ENCODE measurements around the gene SUN3. TPM values are rescaled to one million over a fixed set of nuclear protein-coding genes. Genes with fewer than 3 reads are reported as not detected.

The SUN3 gene
- total RNA-seq (2013; cell fraction: nucleolus; rRNA removed) = not detected in 2 replicates
- total RNA-seq (2014; rRNA removed) (not detected in 2 replicates), total RNA-seq (2014; rRNA removed; fragmentation: Illumina TruSeq; extraction: Trizol) (not detected in 2 replicates), total RNA-seq (2021) (not detected in 2 replicates), polyA plus RNA-seq (2011; rRNA removed) (not detected in 2 replicates), polyA plus RNA-seq (2014; fragmentation: Illumina TruSeq; extraction: Trizol) (not detected in 2 replicates), polyA plus RNA-seq (2014; fragmentation: Nextera tagmentation; extraction: Ambion mirVana) (under 1 TPM in 1 of 2 experiments, not detected in 1; 0.48 TPM), polyA plus RNA-seq (2014; rRNA removed) (not detected in 2 replicates), polyA plus RNA-seq (2016; fragmentation: Nextera tagmentation; extraction: Ambion mirVana) (under 1 TPM in 1 of 2 experiments, not detected in 1; 0.29 TPM), polyA minus RNA-seq (2011; rRNA and poly(A)+ RNA removed) (not detected in 2 replicates), Bru-seq, nascent RNA (percentile 7 among the genes with signal in this experiment), BruChase-seq, experiment 1, labeled RNA remaining after a 6-hour chase (percentile 8 among the genes with signal in this experiment), BruChase-seq, experiment 2, labeled RNA remaining after a 2-hour chase (percentile 4 among the genes with signal in this experiment)
- polyA plus RNA-seq (2011; ENCODE audit: low read depth) = not detected
- not detected in 2 replicates for polyA plus RNA-seq (2011; cell fraction: cytosol; rRNA removed)
- not detected in 2 replicates for polyA plus RNA-seq (2011; cell fraction: nucleus; rRNA removed)
- polyA plus RNA-seq (2012) = not detected in 2 replicates
- polyA minus RNA-seq (2011; cell fraction: cytosol; rRNA and poly(A)+ RNA removed) = not detected in 2 replicates
- not detected in 2 replicates for polyA minus RNA-seq (2011; cell fraction: nucleus; rRNA and poly(A)+ RNA removed)
- long read RNA-seq, experiment 1 = 0 reads
- long read RNA-seq, experiment 2 = 0 reads

GRCh38 chr7:48028938-48029337, at the start of gene SUN3:
TSS of gene SUN3 (minus strand) at chr7:48029107. CDS start at chr7:48028938, 169 bp downstream.
- 53% methylated on average over 6 of the region's 6 CpGs for WGBS (ENCODE audit: insufficient coverage, insufficient replicate concordance, low lambda C conversion rate, missing lambda C conversion rate)
- intact Hi-C loops (cut with micrococcal nuclease; ENCODE audit: unreplicated experiment) = no loop called here
- Histone ChIP-seq H3K27me3 (replicated peaks in 1 of 2; ENCODE audit: control insufficient read depth in 2 of 2, insufficient read depth in 2 of 2, low read length in 1 of 2) (no peaks in the 10 kb centered on the region; a peak in 1 of 4 replicates), H3K79me2 (ENCODE audit: control insufficient read depth, insufficient read depth, low read length) (no peaks in the 10 kb centered on the region), H3K36me3 (ENCODE audit: control insufficient read depth in 2 of 2, insufficient read depth in 2 of 2, low read length in 1 of 2) (no peaks in the 10 kb centered on the region), H3K9me3 (replicated peaks; ENCODE audit: control insufficient read depth, insufficient read depth, low read length) (no peaks in the 10 kb centered on the region), H3K4me3 (no peak within 1 kb of the TSS), H3K27ac (ENCODE audit: control insufficient read depth, insufficient read depth) (no peak within 1 kb of the TSS), H4K20me1 (ENCODE audit: control insufficient read depth, insufficient read depth) (no peaks in the 10 kb centered on the region), H3K4me2 (ENCODE audit: control insufficient read depth, insufficient read depth) (no peak within 1 kb of the TSS), H2AFZ (ENCODE audit: control insufficient read depth, low read depth, low read length) (no peak within 1 kb of the TSS), H3K4me1 (ENCODE audit: control insufficient read depth, insufficient read depth, low read length) (no peaks in the 10 kb centered on the region), H3K9ac (ENCODE audit: control insufficient read depth, insufficient read depth, low read length) (no peak within 1 kb of the TSS)
- no peak for FAIRE-seq
- RAD21 ChIA-PET (ENCODE audit: unreplicated experiment) = no interaction called here
- CTCF ChIA-PET = interaction anchor here (0.8 to 1.0 kb wide), 2 partner anchors 10 to 64 kb away, joined by 3 read pairs; no protein-coding TSS in a partner anchor
- DNase-seq (ENCODE audit: low read depth, low spot score) = no peak
- BruUV-seq (replicated peaks) = no TSS peak
- no peak for ATAC-seq
- POLR2A ChIA-PET = no interaction called here
- SMC1A ChIA-PET (ENCODE audit: uncharacterized antibody, unreplicated experiment) = no interaction called here
- in situ Hi-C loops (cut with MboI) = no loop called here
- TF ChIP-seq NFYA (IDR thresholded peaks at IDR 0.05; ENCODE audit: borderline replicate concordance, low read depth, low read length) = no peak
- no peak for TF ChIP-seq TCF12 (IDR thresholded peaks at IDR 0.05; ENCODE audit: low read depth, low read length)
- TF ChIP-seq E2F8 (IDR thresholded peaks at IDR 0.05; ENCODE audit: low read depth, partially characterized antibody) = no peak
- TF ChIP-seq, protein P1, sequence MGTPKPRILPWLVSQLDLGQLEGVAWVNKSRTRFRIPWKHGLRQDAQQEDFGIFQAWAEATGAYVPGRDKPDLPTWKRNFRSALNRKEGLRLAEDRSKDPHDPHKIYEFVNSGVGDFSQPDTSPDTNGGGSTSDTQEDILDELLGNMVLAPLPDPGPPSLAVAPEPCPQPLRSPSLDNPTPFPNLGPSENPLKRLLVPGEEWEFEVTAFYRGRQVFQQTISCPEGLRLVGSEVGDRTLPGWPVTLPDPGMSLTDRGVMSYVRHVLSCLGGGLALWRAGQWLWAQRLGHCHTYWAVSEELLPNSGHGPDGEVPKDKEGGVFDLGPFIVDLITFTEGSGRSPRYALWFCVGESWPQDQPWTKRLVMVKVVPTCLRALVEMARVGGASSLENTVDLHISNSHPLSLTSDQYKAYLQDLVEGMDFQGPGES (IDR thresholded peaks at IDR 0.05) = no peak
- TF ChIP-seq TCF7 (IDR thresholded peaks at IDR 0.05; ENCODE audit: borderline replicate concordance) = no peak
- TF ChIP-seq ETV6 (conservative IDR thresholded peaks at IDR 0.05 in 1 of 2, IDR thresholded peaks at IDR 0.05 in 1 of 2; ENCODE audit: borderline replicate concordance in 1 of 2, low read depth in 1 of 2) = no peak
- no peak for TF ChIP-seq ZBTB40 (IDR thresholded peaks at IDR 0.05; ENCODE audit: borderline replicate concordance)
- TF ChIP-seq, protein P2, sequence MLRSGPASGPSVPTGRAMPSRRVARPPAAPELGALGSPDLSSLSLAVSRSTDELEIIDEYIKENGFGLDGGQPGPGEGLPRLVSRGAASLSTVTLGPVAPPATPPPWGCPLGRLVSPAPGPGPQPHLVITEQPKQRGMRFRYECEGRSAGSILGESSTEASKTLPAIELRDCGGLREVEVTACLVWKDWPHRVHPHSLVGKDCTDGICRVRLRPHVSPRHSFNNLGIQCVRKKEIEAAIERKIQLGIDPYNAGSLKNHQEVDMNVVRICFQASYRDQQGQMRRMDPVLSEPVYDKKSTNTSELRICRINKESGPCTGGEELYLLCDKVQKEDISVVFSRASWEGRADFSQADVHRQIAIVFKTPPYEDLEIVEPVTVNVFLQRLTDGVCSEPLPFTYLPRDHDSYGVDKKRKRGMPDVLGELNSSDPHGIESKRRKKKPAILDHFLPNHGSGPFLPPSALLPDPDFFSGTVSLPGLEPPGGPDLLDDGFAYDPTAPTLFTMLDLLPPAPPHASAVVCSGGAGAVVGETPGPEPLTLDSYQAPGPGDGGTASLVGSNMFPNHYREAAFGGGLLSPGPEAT (IDR thresholded peaks at IDR 0.05; ENCODE audit: low read depth) = no peak
- TF ChIP-seq SREBF2 (IDR thresholded peaks at IDR 0.05; ENCODE audit: low read length) = no peak

All from GM12878 (cell line).